Measurements from ENCODE around the gene GNA12. TPM values are rescaled to one million over a fixed set of nuclear protein-coding genes. Genes with fewer than 3 reads are reported as not detected.

GNA12 gene
- total and polyA plus RNA-seq, 10 of the 15 experiments (the other 5 are each of a cell fraction or from before 2014, with no cell fraction given), result 1.9 to 51.8 (median 12.6) TPM

DNA sequence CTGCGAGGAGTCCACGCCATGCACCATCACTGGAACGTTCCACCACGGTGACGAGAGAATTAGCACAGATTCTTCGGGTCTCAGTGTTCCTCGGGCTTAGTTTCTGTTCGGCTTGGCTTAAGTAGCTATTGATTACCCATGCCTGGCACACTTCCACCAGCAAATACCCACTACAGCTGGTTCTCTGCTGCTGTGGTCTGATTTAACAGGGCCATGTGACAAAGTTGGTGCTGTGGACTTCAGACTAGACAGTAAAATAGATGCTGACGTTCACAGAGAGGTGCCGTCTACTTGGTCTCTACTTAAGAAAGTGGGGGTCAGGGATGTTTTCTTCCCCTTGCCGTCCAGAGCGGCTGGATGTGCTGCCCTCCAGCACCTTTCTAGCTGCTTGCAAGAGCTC lies 11.6 kb downstream of the GNA12 start:
- Histone ChIP-seq H4K20me1 (ENCODE audit: control insufficient read depth, insufficient read depth) (0 out of 2 replicates have a peak, but pooled peaks cover 3% of the 10 kb centered on the region), H3K27me3 (replicated peaks in 1 of 2; ENCODE audit: control insufficient read depth in 2 of 2, insufficient read depth in 2 of 2, low read length in 1 of 2) (no peaks in the 10 kb centered on the region), H3K4me1 (ENCODE audit: control insufficient read depth, insufficient read depth, low read length) (peaks cover 8% of the 10 kb centered on the region), H3K79me2 (ENCODE audit: control insufficient read depth, insufficient read depth, low read length) (no peaks in the 10 kb centered on the region; the same call in 1 of the 2 replicates), H3K36me3 (ENCODE audit: control insufficient read depth in 2 of 2, insufficient read depth in 2 of 2, low read length in 1 of 2) (peaks cover 4 to 5% of the 10 kb centered on the region in 2 experiments; a peak in 3 of 4 replicates), H2AFZ (ENCODE audit: control insufficient read depth, low read depth, low read length) (no peak overlapping the region), H3K4me3 (no peak overlapping the region), H3K9ac (ENCODE audit: control insufficient read depth, insufficient read depth, low read length) (no peak overlapping the region), H3K9me3 (replicated peaks; ENCODE audit: control insufficient read depth, insufficient read depth, low read length) (no peaks in the 10 kb centered on the region), H3K4me2 (ENCODE audit: control insufficient read depth, insufficient read depth) (no peak overlapping the region), H3K27ac (ENCODE audit: control insufficient read depth, insufficient read depth) (no peak overlapping the region)
- ChIA-PET SMC1A (ENCODE audit: uncharacterized antibody, unreplicated experiment) (no interaction called here), CTCF (interaction anchor here (1.1 to 1.2 kb wide), 2 partner anchors 8 to 33 kb away, joined by 3 to 4 read pairs; no protein-coding TSS in a partner anchor), RAD21 (ENCODE audit: unreplicated experiment) (interaction anchor here (1.7 kb wide), 1 partner anchor 74 kb away, joined by 4 read pairs; no protein-coding TSS in a partner anchor), POLR2A (interaction anchor here (2.5 kb wide), 1 partner anchor 8 kb away, joined by 8 read pairs; no protein-coding TSS in a partner anchor)
- FAIRE-seq (no peak), ATAC-seq (no peak), DNase-seq (ENCODE audit: low read depth, low spot score) (no peak)
- BruUV-seq (replicated peaks), result no TSS peak
- over 99% methylated on average over 12 of the region's 12 CpGs for WGBS (ENCODE audit: insufficient coverage, insufficient replicate concordance, low lambda C conversion rate, missing lambda C conversion rate)
- in situ Hi-C loops (cut with MboI), result no loop called here
- intact Hi-C loops (cut with micrococcal nuclease; ENCODE audit: unreplicated experiment), result no loop called here
- TF ChIP-seq FOXM1 (IDR thresholded peaks at IDR 0.05; ENCODE audit: low read depth, low read length), result no peak
- TF ChIP-seq SMARCA5 (IDR thresholded peaks at IDR 0.05), result no peak
- no peak for TF ChIP-seq CBX3 (IDR thresholded peaks at IDR 0.05; ENCODE audit: borderline replicate concordance, low read depth)
- no peak for TF ChIP-seq TARDBP (IDR thresholded peaks at IDR 0.05; ENCODE audit: borderline replicate concordance)
- TF ChIP-seq, protein P1, sequence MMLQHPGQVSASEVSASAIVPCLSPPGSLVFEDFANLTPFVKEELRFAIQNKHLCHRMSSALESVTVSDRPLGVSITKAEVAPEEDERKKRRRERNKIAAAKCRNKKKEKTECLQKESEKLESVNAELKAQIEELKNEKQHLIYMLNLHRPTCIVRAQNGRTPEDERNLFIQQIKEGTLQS (IDR thresholded peaks at IDR 0.05; ENCODE audit: borderline replicate concordance, extremely low read depth, low read depth, low read length), result no peak
- TF ChIP-seq SMAD1 (IDR thresholded peaks at IDR 0.05; ENCODE audit: low read depth, partially characterized antibody), result no peak
